ENCODE measurements around the gene PROM2. TPM values are rescaled to one million over a fixed set of nuclear protein-coding genes. Genes with fewer than 3 reads are reported as not detected.

The PROM2 gene
- total RNA-seq, 1 experiment from 2014 or later, result 1.6 TPM

DNA sequence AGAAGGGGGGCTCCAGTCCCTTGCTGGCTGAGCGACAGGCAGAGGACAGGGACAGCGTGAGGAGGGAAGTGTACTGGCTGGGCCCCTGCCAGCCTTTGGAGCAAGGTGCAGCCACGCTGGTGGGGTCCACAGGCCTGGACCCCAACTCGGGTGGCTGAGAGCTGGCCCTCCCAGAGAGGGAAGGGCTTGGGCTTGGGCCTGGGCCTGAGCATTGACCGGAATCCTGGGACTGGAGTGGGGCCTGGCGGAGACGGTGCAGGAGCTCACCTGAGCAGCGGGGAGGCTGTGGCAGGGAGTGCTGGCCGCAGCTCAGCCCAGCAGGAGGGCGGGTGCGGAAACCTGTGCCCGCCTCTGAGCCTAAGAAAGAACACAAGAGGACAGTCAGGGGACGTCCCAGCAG is 50.8 kb downstream of the PROM2 start:
- no TSS peak for BruUV-seq (replicated peaks)
- no peak for DNase-seq (ENCODE audit: low spot score)
- no peaks in the 10 kb centered on the region for H3K4me1 ChIP-seq (ENCODE audit: insufficient read depth, low read length, poor library complexity, severe bottlenecking)
- H3K9me3 ChIP-seq (ENCODE audit: low read depth, low read length, poor library complexity, severe bottlenecking), result no peaks in the 10 kb centered on the region
- no peaks in the 10 kb centered on the region for H3K27me3 ChIP-seq (replicated peaks; ENCODE audit: insufficient read depth, low read depth, low read length, poor library complexity)
- ChIA-PET CTCF (no interaction called here), POLR2A (ENCODE audit: low non-redundant PET) (no interaction called here)
- intact Hi-C loops (cut with micrococcal nuclease; ENCODE audit: unreplicated experiment), result no loop called here
- H3K36me3 ChIP-seq (ENCODE audit: insufficient read depth, low read length, poor library complexity, severe bottlenecking), result no peaks in the 10 kb centered on the region
- no peak overlapping the region for H3K27ac ChIP-seq (ENCODE audit: low read depth, low read length, poor library complexity, severe bottlenecking)
- H3K4me3 ChIP-seq (ENCODE audit: low read depth, low read length, poor library complexity, severe bottlenecking), result no peak overlapping the region
- TF ChIP-seq, protein P1, sequence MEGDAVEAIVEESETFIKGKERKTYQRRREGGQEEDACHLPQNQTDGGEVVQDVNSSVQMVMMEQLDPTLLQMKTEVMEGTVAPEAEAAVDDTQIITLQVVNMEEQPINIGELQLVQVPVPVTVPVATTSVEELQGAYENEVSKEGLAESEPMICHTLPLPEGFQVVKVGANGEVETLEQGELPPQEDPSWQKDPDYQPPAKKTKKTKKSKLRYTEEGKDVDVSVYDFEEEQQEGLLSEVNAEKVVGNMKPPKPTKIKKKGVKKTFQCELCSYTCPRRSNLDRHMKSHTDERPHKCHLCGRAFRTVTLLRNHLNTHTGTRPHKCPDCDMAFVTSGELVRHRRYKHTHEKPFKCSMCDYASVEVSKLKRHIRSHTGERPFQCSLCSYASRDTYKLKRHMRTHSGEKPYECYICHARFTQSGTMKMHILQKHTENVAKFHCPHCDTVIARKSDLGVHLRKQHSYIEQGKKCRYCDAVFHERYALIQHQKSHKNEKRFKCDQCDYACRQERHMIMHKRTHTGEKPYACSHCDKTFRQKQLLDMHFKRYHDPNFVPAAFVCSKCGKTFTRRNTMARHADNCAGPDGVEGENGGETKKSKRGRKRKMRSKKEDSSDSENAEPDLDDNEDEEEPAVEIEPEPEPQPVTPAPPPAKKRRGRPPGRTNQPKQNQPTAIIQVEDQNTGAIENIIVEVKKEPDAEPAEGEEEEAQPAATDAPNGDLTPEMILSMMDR (conservative IDR thresholded peaks at IDR 0.05; ENCODE audit: low read depth, low read length), result no peak
- TF ChIP-seq EZH2 (IDR thresholded peaks at IDR 0.05; ENCODE audit: borderline replicate concordance, low read depth, low read length, poor library complexity, severe bottlenecking), result no peak

DNA sequence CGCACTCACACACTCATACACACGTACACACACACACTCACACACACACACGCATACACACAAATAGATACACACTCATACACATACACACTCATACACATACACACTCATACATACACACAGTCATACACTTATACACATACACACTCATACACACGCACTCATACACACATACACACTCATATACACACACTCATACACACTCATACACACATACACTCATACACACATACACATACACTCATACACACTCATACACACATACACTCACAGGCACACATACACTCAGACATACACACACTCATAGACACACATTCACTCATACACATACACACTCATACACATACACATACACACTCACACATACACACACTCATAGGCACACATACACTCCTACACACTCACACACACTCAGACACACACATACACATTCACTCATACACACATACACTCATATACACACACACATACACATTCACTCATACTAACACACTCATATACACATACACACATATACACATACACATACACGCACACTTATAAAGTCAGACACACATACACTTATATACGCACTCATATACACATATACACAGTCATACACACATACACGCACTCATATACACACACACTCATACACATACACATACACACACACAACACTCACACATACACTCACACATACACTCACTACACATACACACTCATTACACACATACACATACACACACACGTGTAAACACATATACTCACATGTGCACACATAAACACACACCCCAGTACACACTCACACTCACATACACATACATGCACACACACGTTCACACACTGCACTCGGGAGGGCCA is 51.6 kb downstream of the PROM2 start:
- ChIA-PET POLR2A (ENCODE audit: low non-redundant PET) (no interaction called here), CTCF (no interaction called here)
- Histone ChIP-seq H3K27ac (ENCODE audit: low read depth, low read length, poor library complexity, severe bottlenecking) (no peak overlapping the region), H3K4me1 (ENCODE audit: insufficient read depth, low read length, poor library complexity, severe bottlenecking) (no peaks in the 10 kb centered on the region), H3K27me3 (replicated peaks; ENCODE audit: insufficient read depth, low read depth, low read length, poor library complexity) (no peaks in the 10 kb centered on the region), H3K36me3 (ENCODE audit: insufficient read depth, low read length, poor library complexity, severe bottlenecking) (no peaks in the 10 kb centered on the region), H3K4me3 (ENCODE audit: low read depth, low read length, poor library complexity, severe bottlenecking) (no peak overlapping the region), H3K9me3 (ENCODE audit: low read depth, low read length, poor library complexity, severe bottlenecking) (no peaks in the 10 kb centered on the region)
- no TSS peak for BruUV-seq (replicated peaks)
- DNase-seq (ENCODE audit: low spot score), result no peak
- TF ChIP-seq, protein P1 (conservative IDR thresholded peaks at IDR 0.05; ENCODE audit: low read depth, low read length), result no peak
- TF ChIP-seq EZH2 (IDR thresholded peaks at IDR 0.05; ENCODE audit: borderline replicate concordance, low read depth, low read length, poor library complexity, severe bottlenecking), result no peak
- intact Hi-C loops (cut with micrococcal nuclease; ENCODE audit: unreplicated experiment), result no loop called here

GRCh38 chr2:95326433-95327140 is 52.3 kb downstream of the PROM2 start:
- BruUV-seq (replicated peaks), result no TSS peak
- H3K27me3 ChIP-seq (replicated peaks; ENCODE audit: insufficient read depth, low read depth, low read length, poor library complexity), result no peaks in the 10 kb centered on the region
- H3K9me3 ChIP-seq (ENCODE audit: low read depth, low read length, poor library complexity, severe bottlenecking), result no peaks in the 10 kb centered on the region
- no peak for DNase-seq (ENCODE audit: low spot score)
- intact Hi-C loops (cut with micrococcal nuclease; ENCODE audit: unreplicated experiment), result no loop called here
- H3K4me3 ChIP-seq (ENCODE audit: low read depth, low read length, poor library complexity, severe bottlenecking), result no peak overlapping the region
- ChIA-PET POLR2A (ENCODE audit: low non-redundant PET) (no interaction called here), CTCF (no interaction called here)
- H3K4me1 ChIP-seq (ENCODE audit: insufficient read depth, low read length, poor library complexity, severe bottlenecking), result no peaks in the 10 kb centered on the region
- H3K36me3 ChIP-seq (ENCODE audit: insufficient read depth, low read length, poor library complexity, severe bottlenecking), result no peaks in the 10 kb centered on the region
- TF ChIP-seq EZH2 (IDR thresholded peaks at IDR 0.05; ENCODE audit: borderline replicate concordance, low read depth, low read length, poor library complexity, severe bottlenecking), result no peak
- TF ChIP-seq, protein P1 (conservative IDR thresholded peaks at IDR 0.05; ENCODE audit: low read depth, low read length), result no peak
- no peak overlapping the region for H3K27ac ChIP-seq (ENCODE audit: low read depth, low read length, poor library complexity, severe bottlenecking)
